Stomach (tissue), 9 donors: ENCODE data around the gene LAMC2. TPM values are rescaled to one million over a fixed set of nuclear protein-coding genes. Genes with fewer than 3 reads are reported as not detected.

Experiments used
- DNase-seq, 2 donors: peaks; one replicate each; pipeline versions ENCODE4 v3.0.0 to v3.0.0-alpha.2; 2013 to 2019
- H3K27ac ChIP-seq, 5 donors: fragments of 200-600 bp in 4 of 5; sonication (generic) in 4 of 5; one replicate each; pipeline ENCODE4 v1.5.1; 2013 to 2019; ENCODE audit warnings: mild to moderate bottlenecking in 1 of 5, moderate library complexity in 1 of 5
- H3K27me3 ChIP-seq, 3 donors: fragments of 200-600 bp; sonication (generic); one replicate each; pipeline ENCODE4 v1.5.1; 2017 to 2019; ENCODE audit warnings: mixed run types in 1 of 3
- H3K36me3 ChIP-seq, 4 donors: fragments of 200-600 bp; sonication (generic); 1 replicate in 3 of 4; 2 replicates in 1 of 4; pipeline ENCODE4 v1.5.1; 2016 to 2019
- H3K4me1 ChIP-seq, 4 donors: fragments of 200-600 bp; sonication (generic); one replicate each; pipeline ENCODE4 v1.5.1; 2016 to 2019
- H3K4me3 ChIP-seq, 4 donors: fragments of 200-600 bp; sonication (generic) in 3 of 4; one replicate each; pipeline ENCODE4 v1.5.1; 2016 to 2019; ENCODE audit warnings: mild to moderate bottlenecking in 1 of 4
- H3K9me3 ChIP-seq, 4 donors: fragments of 200-600 bp; sonication (generic); one replicate each; pipeline ENCODE4 v1.5.1; 2016 to 2019
- CTCF ChIP-seq, 7 experiments: fragments of 450-650 bp in 4 of 7; fragments of 200-600 bp in 3 of 7; sonication (generic) in 3 of 7; IDR thresholded peaks; one replicate each; pipeline ENCODE4 v1.5.1; 2016 to 2019; ENCODE audit warnings: antibody characterized with exemption in 7 of 7, control low read depth in 2 of 7, mild to moderate bottlenecking in 1 of 7
- EP300 ChIP-seq: sonication (generic); formaldehyde crosslinking; IDR thresholded peaks from one replicate; pipeline ENCODE4 v1.6.1; 2017; ENCODE audit warnings: antibody characterized with exemption
- POLR2A ChIP-seq, 4 donors: fragments of 450-650 bp; IDR thresholded peaks; one replicate each; pipeline ENCODE4 v1.6.1; 2016; ENCODE audit warnings: antibody characterized with exemption in 4 of 4, control low read depth in 2 of 4, mild to moderate bottlenecking in 1 of 4, moderate library complexity in 1 of 4
- POLR2AphosphoS5 ChIP-seq, 3 donors: sonication (generic); formaldehyde crosslinking; IDR thresholded peaks; one replicate each; pipeline ENCODE4 v1.6.1; 2016; ENCODE audit warnings: antibody characterized with exemption in 3 of 3
- WGBS, 5 donors: extraction: QIAGEN DNeasy Blood & Tissue Kit in 3 of 5; methylation state at CpG; one replicate each; pipeline versions ENCODE4 v1.1.5 to v1.1.7; 2013 to 2018; 5-methylcytosine and 5-hydroxymethylcytosine counted together
- intact Hi-C: fragments of 100-400 bp; cut with DNase I; formaldehyde crosslinking; loops from one replicate; pipeline ENCODE4 v1.15.1; 2023; ENCODE audit warnings: low total_unique reads
- polyA plus RNA-seq, 3 donors: library from polyadenylated mRNA; stranded (reverse); fragments of 200-250 nt; gene quantifications; one replicate each; pipeline ENCODE4 v1.2.3, GENCODE V29; 2013
- total RNA-seq, 5 donors: library from RNA; depleted of rRNA; stranded (reverse); fragments of >200 nt; gene quantifications; one replicate each; pipeline versions ENCODE4 v1.1.0 to v1.2.3, GENCODE V29; 2014 to 2016
- donor health status: healthy with polysubstance abuse.
- donor health status: Bipolar disorder and iron deficiency.
- donor health status: healthy.

Gene LAMC2
- total and polyA plus RNA-seq, 8 donors, result 2.0 to 21.3 (median 12.4) TPM

GRCh38 chr1:183228347-183229220 is 42.5 kb downstream of the LAMC2 start:
- Histone ChIP-seq H3K27me3 (no peaks in the 10 kb centered on the region), H3K4me3 (no peak overlapping the region), H3K9me3 (no peaks in the 10 kb centered on the region), H3K4me1 (peaks cover 0 to 10% (median 0%) of the 10 kb centered on the region in 4 donors), H3K27ac (peak overlapping the region in 1 of 5 donors; percentile 44), H3K36me3 (no peaks in the 10 kb centered on the region)
- intact Hi-C loops, result no loop called here
- TF ChIP-seq CTCF (IDR thresholded peaks at IDR 0.05), result no peak
- 86 to 94% (median 90%) methylated on average over 8 to 13 of the region's 13 CpGs for WGBS, 5 donors
- peak in 1 of 2 donors; percentile 15 for DNase-seq

GRCh38 chr1:183230413-183230812 is 44.3 kb downstream of the LAMC2 start:
- no peaks in the 10 kb centered on the region for H3K9me3 ChIP-seq
- H3K36me3 ChIP-seq, result no peaks in the 10 kb centered on the region
- DNase-seq, result no peak
- 86 to 93% (median 91%) methylated on average over 2 of the region's 2 CpGs for WGBS, 5 donors
- H3K27ac ChIP-seq, result no peak overlapping the region
- H3K4me1 ChIP-seq, result peaks cover 13 to 26% (median 15%) of the 10 kb centered on the region in 4 donors
- H3K4me3 ChIP-seq, result no peak overlapping the region
- H3K27me3 ChIP-seq, result no peaks in the 10 kb centered on the region
- TF ChIP-seq POLR2A (IDR thresholded peaks at IDR 0.05) (no peak), CTCF (IDR thresholded peaks at IDR 0.05) (no peak), POLR2AphosphoS5 (IDR thresholded peaks at IDR 0.05) (no peak), EP300 (no peak)
- intact Hi-C loops, result loop anchor here (5.0 kb wide), 1 partner anchor 263 kb away; no protein-coding TSS in a partner anchor

- DNase-seq, result no peak
- Histone ChIP-seq H3K36me3 (no peaks in the 10 kb centered on the region), H3K4me1 (peaks cover 16 to 28% (median 18%) of the 10 kb centered on the region in 4 donors), H3K27ac (peak overlapping the region in 2 of 5 donors; percentile 19 to 42), H3K4me3 (no peak overlapping the region), H3K9me3 (no peaks in the 10 kb centered on the region), H3K27me3 (no peaks in the 10 kb centered on the region)
- 73 to 91% (median 85%) methylated on average over 1 of the region's 1 CpG for WGBS, 5 donors
- intact Hi-C loops, result loop anchor here (5.0 kb wide), 1 partner anchor 264 kb away; no protein-coding TSS in a partner anchor
- no peak for TF ChIP-seq POLR2A (IDR thresholded peaks at IDR 0.05)
- no peak for TF ChIP-seq POLR2AphosphoS5 (IDR thresholded peaks at IDR 0.05)
- TF ChIP-seq EP300, result no peak
- TF ChIP-seq CTCF (IDR thresholded peaks at IDR 0.05), result no peak
Observed at GRCh38 chr1:183231545-183231944, 45.5 kb downstream of the LAMC2 start.

GRCh38 chr1:183233113-183233512 is 47.0 kb downstream of the LAMC2 start:
- TF ChIP-seq CTCF (IDR thresholded peaks at IDR 0.05) (no peak), POLR2AphosphoS5 (IDR thresholded peaks at IDR 0.05) (no peak), POLR2A (IDR thresholded peaks at IDR 0.05) (no peak)
- no peaks in the 10 kb centered on the region for H3K27me3 ChIP-seq
- H3K9me3 ChIP-seq, result no peaks in the 10 kb centered on the region
- intact Hi-C loops, result loop anchor here (5.0 kb wide), 1 partner anchor 266 kb away; no protein-coding TSS in a partner anchor
- H3K4me3 ChIP-seq, result no peak overlapping the region
- DNase-seq, result no peak
- H3K27ac ChIP-seq, result peak overlapping the region in 1 of 5 donors; percentile 9
- peaks cover 16 to 28% (median 18%) of the 10 kb centered on the region in 4 donors for H3K4me1 ChIP-seq
- no peaks in the 10 kb centered on the region for H3K36me3 ChIP-seq
